GM23338 (cell line): ENCODE results near the gene CCL27. TPM values are rescaled to one million over a fixed set of nuclear protein-coding genes. Genes with fewer than 3 reads are reported as not detected.

Source experiments
- ATAC-seq: fragments of 200-7000 bp; cut with Tn5 transposase; 3 replicates; pipeline ENCODE4 v1.9.1; 2020
- DNase-seq: peaks from one replicate; pipeline ENCODE4 v3.0.0-alpha.2; 2015; ENCODE audit warnings: low spot score
- H2AFZ ChIP-seq: fragments of 200-600 bp; sonication (generic); 2 replicates; pipeline ENCODE4 v1.8.0; 2016; ENCODE audit warnings: antibody characterized with exemption, mild to moderate bottlenecking, moderate library complexity
- H3F3A ChIP-seq: fragments of 200-600 bp; sonication (generic); replicated peaks from 2 replicates; pipeline ENCODE4 v1.8.0; 2017; ENCODE audit warnings: antibody characterized with exemption, mixed run types, low read depth
- H3K27ac ChIP-seq: fragments of 200-600 bp; sonication (generic); 2 replicates; pipeline ENCODE4 v1.6.1; 2016; ENCODE audit warnings: low read depth
- H3K27me3 ChIP-seq: fragments of 200-600 bp; sonication (generic); 2 replicates; pipeline ENCODE4 v1.8.0; 2016; ENCODE audit warnings: mild to moderate bottlenecking, mixed run types, moderate library complexity; ENCODE audit not compliant: insufficient read depth
- H3K36me3 ChIP-seq: fragments of 200-600 bp; sonication (generic); 2 replicates; pipeline ENCODE4 v1.8.0; 2016; ENCODE audit warnings: mild to moderate bottlenecking; ENCODE audit not compliant: insufficient read depth
- H3K4me1 ChIP-seq: fragments of 200-600 bp; sonication (generic); 2 replicates; pipeline ENCODE4 v1.8.0; 2016; ENCODE audit warnings: mild to moderate bottlenecking, moderate library complexity; ENCODE audit not compliant: insufficient read depth
- H3K4me2 ChIP-seq: fragments of 200-600 bp; sonication (generic); 2 replicates; pipeline ENCODE4 v1.7.1; 2017; ENCODE audit warnings: mixed run types
- H3K4me3 ChIP-seq: fragments of 200-600 bp; sonication (generic); 2 replicates; pipeline ENCODE4 v1.6.1; 2016; ENCODE audit warnings: mixed run types
- H3K79me2 ChIP-seq: fragments of 200-600 bp; sonication (generic); replicated peaks from 2 replicates; pipeline ENCODE4 v1.8.0; 2017; ENCODE audit warnings: mild to moderate bottlenecking; ENCODE audit not compliant: insufficient read depth
- H3K9me2 ChIP-seq: fragments of 200-600 bp; sonication (generic); 2 replicates; pipeline ENCODE4 v1.8.0; 2017; ENCODE audit not compliant: insufficient read depth
- H4K20me1 ChIP-seq: fragments of 200-600 bp; sonication (generic); replicated peaks from 2 replicates; pipeline ENCODE4 v1.8.0; 2017; ENCODE audit warnings: mild to moderate bottlenecking; ENCODE audit not compliant: insufficient read depth
- H3K27ac Mint-ChIP-seq: 2 replicates; pipeline ENCODE4 v1.8.0; 2020; ENCODE audit warnings: inconsistent platforms, mild to moderate bottlenecking, moderate library complexity, mixed read lengths
- H3K27me3 Mint-ChIP-seq: 3 replicates; pipeline ENCODE4 v1.8.0; 2022; ENCODE audit warnings: low read depth, mild to moderate bottlenecking, moderate library complexity, mixed read lengths, inconsistent platforms; ENCODE audit not compliant: insufficient read depth, poor library complexity
- H3K36me3 Mint-ChIP-seq: 3 replicates; pipeline ENCODE4 v1.8.0; 2021; ENCODE audit warnings: low read depth, mild to moderate bottlenecking, inconsistent platforms, moderate library complexity, mixed read lengths
- H3K4me1 Mint-ChIP-seq: 3 replicates; pipeline ENCODE4 v1.8.0; 2020; ENCODE audit warnings: mild to moderate bottlenecking, inconsistent platforms, mixed read lengths
- H3K4me3 Mint-ChIP-seq: 3 replicates; pipeline ENCODE4 v1.8.0; 2021; ENCODE audit warnings: moderate library complexity, mild to moderate bottlenecking, inconsistent platforms, mixed read lengths
- H3K9me3 Mint-ChIP-seq: 3 replicates; pipeline ENCODE4 v1.8.0; 2020; ENCODE audit warnings: moderate library complexity, mild to moderate bottlenecking, inconsistent platforms, mixed read lengths
- POLR2AphosphoS5 ChIP-seq: IDR thresholded peaks from 2 replicates; pipeline ENCODE4 v1.6.1; 2016; ENCODE audit warnings: antibody characterized with exemption, low read depth
- ZNF114 ChIP-seq: fragments of 250-450 bp; sonication (Bioruptor Pico); IDR thresholded peaks from 2 replicates; pipeline ENCODE4 v1.5.0; 2020; ENCODE audit warnings: mild to moderate bottlenecking, moderate library complexity
- ZNF462 ChIP-seq: fragments of 250-450 bp; sonication (Bioruptor Pico); IDR thresholded peaks from 2 replicates; pipeline ENCODE4 v1.5.0; 2020; ENCODE audit warnings: mild to moderate bottlenecking, moderate library complexity
- polyA plus RNA-seq: library from polyadenylated mRNA; unstranded; fragments of >200 nt; fragmentation: Nextera tagmentation; extraction: Ambion mirVana; gene quantifications from 2 replicates; pipeline ENCODE4 v1.2.1, GENCODE V29; 2016
- total RNA-seq: library from RNA; depleted of rRNA; stranded (reverse); fragments of >200 nt; shearing (Covaris generic); gene quantifications from 2 replicates; pipeline ENCODE4 v1.2.3, GENCODE V29; 2014
- TF ChIP-seq, protein P1 (sequence below): IDR thresholded peaks from one replicate; pipeline ENCODE4 v1.6.1; 2018; ENCODE audit warnings: antibody characterized with exemption; ENCODE audit not compliant: unreplicated experiment
- TF ChIP-seq, protein P2 (sequence below), 2 experiments: fragments of 200-600 bp in 1 of 2; sonication (generic) in 1 of 2; conservative IDR thresholded peaks; 2 replicates each; pipeline versions ENCODE4 v1.5.1 to v1.6.1; 2016 to 2017; ENCODE audit warnings: antibody characterized with exemption in 2 of 2, low read depth in 2 of 2, mild to moderate bottlenecking in 2 of 2, moderate library complexity in 1 of 2

CCL27 gene
- total and polyA plus RNA-seq, 2 experiments from 2014 or later = not detected

DNA sequence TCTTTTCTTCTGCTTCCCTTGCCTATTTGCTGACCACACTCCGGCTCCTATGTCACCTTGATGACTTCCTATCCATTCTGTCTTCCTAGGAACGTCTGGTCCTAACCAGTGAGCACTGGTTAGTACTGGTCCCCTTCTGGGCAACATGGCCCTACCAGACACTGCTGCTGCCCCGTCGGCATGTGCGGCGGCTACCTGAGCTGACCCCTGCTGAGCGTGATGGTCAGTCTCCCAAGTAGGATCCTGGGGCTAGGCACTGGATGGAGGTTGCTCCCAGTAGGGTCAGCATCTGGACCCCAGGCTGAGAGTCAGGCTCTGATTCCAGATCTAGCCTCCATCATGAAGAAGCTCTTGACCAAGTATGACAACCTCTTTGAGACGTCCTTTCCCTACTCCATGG is 13.8 kb downstream of the CCL27 start (continued):
- TF ChIP-seq ZNF462 (no peak), ZNF114 (CRISPR knock-in tag) (no peak)
- TF ChIP-seq, protein P1, sequence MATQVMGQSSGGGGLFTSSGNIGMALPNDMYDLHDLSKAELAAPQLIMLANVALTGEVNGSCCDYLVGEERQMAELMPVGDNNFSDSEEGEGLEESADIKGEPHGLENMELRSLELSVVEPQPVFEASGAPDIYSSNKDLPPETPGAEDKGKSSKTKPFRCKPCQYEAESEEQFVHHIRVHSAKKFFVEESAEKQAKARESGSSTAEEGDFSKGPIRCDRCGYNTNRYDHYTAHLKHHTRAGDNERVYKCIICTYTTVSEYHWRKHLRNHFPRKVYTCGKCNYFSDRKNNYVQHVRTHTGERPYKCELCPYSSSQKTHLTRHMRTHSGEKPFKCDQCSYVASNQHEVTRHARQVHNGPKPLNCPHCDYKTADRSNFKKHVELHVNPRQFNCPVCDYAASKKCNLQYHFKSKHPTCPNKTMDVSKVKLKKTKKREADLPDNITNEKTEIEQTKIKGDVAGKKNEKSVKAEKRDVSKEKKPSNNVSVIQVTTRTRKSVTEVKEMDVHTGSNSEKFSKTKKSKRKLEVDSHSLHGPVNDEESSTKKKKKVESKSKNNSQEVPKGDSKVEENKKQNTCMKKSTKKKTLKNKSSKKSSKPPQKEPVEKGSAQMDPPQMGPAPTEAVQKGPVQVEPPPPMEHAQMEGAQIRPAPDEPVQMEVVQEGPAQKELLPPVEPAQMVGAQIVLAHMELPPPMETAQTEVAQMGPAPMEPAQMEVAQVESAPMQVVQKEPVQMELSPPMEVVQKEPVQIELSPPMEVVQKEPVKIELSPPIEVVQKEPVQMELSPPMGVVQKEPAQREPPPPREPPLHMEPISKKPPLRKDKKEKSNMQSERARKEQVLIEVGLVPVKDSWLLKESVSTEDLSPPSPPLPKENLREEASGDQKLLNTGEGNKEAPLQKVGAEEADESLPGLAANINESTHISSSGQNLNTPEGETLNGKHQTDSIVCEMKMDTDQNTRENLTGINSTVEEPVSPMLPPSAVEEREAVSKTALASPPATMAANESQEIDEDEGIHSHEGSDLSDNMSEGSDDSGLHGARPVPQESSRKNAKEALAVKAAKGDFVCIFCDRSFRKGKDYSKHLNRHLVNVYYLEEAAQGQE = no peak

GRCh38 chr9:34647651-34648050 is 14.8 kb downstream of the CCL27 start:
- H2AFZ ChIP-seq = no peak overlapping the region
- H3F3A ChIP-seq = peaks cover 12% of the 10 kb centered on the region; the same call in 1 of the 2 replicates
- ATAC-seq (no peak), DNase-seq (no peak)
- H3K27ac ChIP-seq = no peak overlapping the region
- H3K27me3 ChIP-seq = no peaks in the 10 kb centered on the region
- peaks cover 30% of the 10 kb centered on the region for H3K4me1 ChIP-seq
- peak overlapping the region; percentile 89 for H3K4me3 Mint-ChIP-seq
- peaks cover 26% of the 10 kb centered on the region for H3K36me3 Mint-ChIP-seq
- H3K4me3 ChIP-seq = peak overlapping the region; percentile 96
- peaks cover 46% of the 10 kb centered on the region for H3K4me1 Mint-ChIP-seq
- no peak overlapping the region; the same call in 1 of the 2 replicates for H3K27ac Mint-ChIP-seq
- no peaks in the 10 kb centered on the region for H3K9me2 ChIP-seq
- no peaks in the 10 kb centered on the region; the same call in none of the 2 replicates for H4K20me1 ChIP-seq
- peaks cover 9% of the 10 kb centered on the region for H3K27me3 Mint-ChIP-seq
- peaks cover 6% of the 10 kb centered on the region for H3K79me2 ChIP-seq
- peak overlapping the region; percentile 94 for H3K4me2 ChIP-seq
- peaks cover 3% of the 10 kb centered on the region; the same call in 1 of the 2 replicates for H3K36me3 ChIP-seq
- no peaks in the 10 kb centered on the region; the same call in 2 of the 3 replicates for H3K9me3 Mint-ChIP-seq
- TF ChIP-seq ZNF114 (CRISPR knock-in tag) (no peak), POLR2AphosphoS5 (no peak)
- TF ChIP-seq, protein P2, sequence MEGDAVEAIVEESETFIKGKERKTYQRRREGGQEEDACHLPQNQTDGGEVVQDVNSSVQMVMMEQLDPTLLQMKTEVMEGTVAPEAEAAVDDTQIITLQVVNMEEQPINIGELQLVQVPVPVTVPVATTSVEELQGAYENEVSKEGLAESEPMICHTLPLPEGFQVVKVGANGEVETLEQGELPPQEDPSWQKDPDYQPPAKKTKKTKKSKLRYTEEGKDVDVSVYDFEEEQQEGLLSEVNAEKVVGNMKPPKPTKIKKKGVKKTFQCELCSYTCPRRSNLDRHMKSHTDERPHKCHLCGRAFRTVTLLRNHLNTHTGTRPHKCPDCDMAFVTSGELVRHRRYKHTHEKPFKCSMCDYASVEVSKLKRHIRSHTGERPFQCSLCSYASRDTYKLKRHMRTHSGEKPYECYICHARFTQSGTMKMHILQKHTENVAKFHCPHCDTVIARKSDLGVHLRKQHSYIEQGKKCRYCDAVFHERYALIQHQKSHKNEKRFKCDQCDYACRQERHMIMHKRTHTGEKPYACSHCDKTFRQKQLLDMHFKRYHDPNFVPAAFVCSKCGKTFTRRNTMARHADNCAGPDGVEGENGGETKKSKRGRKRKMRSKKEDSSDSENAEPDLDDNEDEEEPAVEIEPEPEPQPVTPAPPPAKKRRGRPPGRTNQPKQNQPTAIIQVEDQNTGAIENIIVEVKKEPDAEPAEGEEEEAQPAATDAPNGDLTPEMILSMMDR (conservative IDR thresholded peaks at IDR 0.05; ENCODE audit: low read depth in 2 of 2) = no peak
